ENCODE results near the gene HSPA13. TPM values are rescaled to one million over a fixed set of nuclear protein-coding genes. Genes with fewer than 3 reads are reported as not detected.

HSPA13 gene
- total RNA-seq, 1 donor from 2014 or later: 67.2 TPM

DNA sequence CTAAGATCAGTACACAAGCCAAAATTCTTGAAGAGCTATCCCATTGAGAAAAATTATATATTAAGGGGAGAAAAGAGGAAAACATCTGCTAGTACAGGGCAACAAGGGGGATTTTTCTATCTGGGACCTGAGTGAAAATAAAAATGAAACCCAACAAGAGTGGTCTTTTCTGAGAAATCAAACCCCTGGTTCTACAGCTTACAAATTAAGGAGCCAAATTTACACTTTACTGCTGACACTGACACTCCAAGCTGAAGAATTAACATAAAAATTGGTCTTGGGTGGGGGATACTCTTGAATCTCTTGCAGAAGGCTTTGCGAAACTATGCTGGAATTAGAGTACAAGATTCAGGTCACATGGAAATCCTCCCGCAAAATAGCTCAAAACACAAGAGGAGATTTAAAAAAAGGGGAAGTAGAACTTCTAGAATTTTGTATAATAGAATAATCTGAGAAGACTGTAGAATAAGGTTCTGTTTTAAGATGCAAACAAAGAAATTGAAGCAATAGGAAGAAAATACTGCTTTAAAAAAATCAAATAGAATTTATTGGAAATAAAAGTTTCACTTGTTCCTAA is 32.1 kb upstream of the HSPA13 start:
- no peak for TF ChIP-seq EZH2 (IDR thresholded peaks at IDR 0.05; ENCODE audit: insufficient read depth, low read length)
- TF ChIP-seq, protein P1, sequence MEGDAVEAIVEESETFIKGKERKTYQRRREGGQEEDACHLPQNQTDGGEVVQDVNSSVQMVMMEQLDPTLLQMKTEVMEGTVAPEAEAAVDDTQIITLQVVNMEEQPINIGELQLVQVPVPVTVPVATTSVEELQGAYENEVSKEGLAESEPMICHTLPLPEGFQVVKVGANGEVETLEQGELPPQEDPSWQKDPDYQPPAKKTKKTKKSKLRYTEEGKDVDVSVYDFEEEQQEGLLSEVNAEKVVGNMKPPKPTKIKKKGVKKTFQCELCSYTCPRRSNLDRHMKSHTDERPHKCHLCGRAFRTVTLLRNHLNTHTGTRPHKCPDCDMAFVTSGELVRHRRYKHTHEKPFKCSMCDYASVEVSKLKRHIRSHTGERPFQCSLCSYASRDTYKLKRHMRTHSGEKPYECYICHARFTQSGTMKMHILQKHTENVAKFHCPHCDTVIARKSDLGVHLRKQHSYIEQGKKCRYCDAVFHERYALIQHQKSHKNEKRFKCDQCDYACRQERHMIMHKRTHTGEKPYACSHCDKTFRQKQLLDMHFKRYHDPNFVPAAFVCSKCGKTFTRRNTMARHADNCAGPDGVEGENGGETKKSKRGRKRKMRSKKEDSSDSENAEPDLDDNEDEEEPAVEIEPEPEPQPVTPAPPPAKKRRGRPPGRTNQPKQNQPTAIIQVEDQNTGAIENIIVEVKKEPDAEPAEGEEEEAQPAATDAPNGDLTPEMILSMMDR (IDR thresholded peaks at IDR 0.05; ENCODE audit: insufficient read depth, low read depth, low read length): no peak
- H3K79me2 ChIP-seq (ENCODE audit: insufficient read depth, low read length): no peaks in the 10 kb centered on the region
- H3K36me3 ChIP-seq (ENCODE audit: insufficient read depth, low read length): no peaks in the 10 kb centered on the region
- no peak overlapping the region for H3K27ac ChIP-seq (ENCODE audit: low read depth, low read length)
- FAIRE-seq: no peak
- Mint-ChIP-seq H3K27ac (ENCODE audit: unreplicated experiment) (no peak overlapping the region), H3K4me3 (ENCODE audit: unreplicated experiment) (no peak overlapping the region), H3K27me3 (ENCODE audit: low read depth, unreplicated experiment) (no peaks in the 10 kb centered on the region), H3K4me1 (ENCODE audit: low read depth, unreplicated experiment) (no peaks in the 10 kb centered on the region), H3K36me3 (ENCODE audit: low read depth, unreplicated experiment) (peaks cover 3% of the 10 kb centered on the region), H3K9me3 (ENCODE audit: unreplicated experiment) (peaks cover 21% of the 10 kb centered on the region)
- H3K4me1 ChIP-seq (ENCODE audit: insufficient read depth, low read length): no peaks in the 10 kb centered on the region
- DNase-seq (ENCODE audit: low read depth): no peak
- H3K27me3 ChIP-seq (ENCODE audit: insufficient read depth, low read length): no peaks in the 10 kb centered on the region
- peaks cover 18% of the 10 kb centered on the region for H3K9me3 ChIP-seq (ENCODE audit: insufficient read depth, low read depth, low read length)
- no peak overlapping the region for H3K4me3 ChIP-seq (ENCODE audit: insufficient read depth, low read depth, low read length)
- no peak overlapping the region for H2AFZ ChIP-seq (ENCODE audit: low read depth, low read length)
- H4K20me1 ChIP-seq (ENCODE audit: insufficient read depth, low read length): no peaks in the 10 kb centered on the region
- no peak overlapping the region for H3K9ac ChIP-seq (ENCODE audit: low read length)
- no peak overlapping the region for H3K4me2 ChIP-seq (ENCODE audit: low read length)

DNA sequence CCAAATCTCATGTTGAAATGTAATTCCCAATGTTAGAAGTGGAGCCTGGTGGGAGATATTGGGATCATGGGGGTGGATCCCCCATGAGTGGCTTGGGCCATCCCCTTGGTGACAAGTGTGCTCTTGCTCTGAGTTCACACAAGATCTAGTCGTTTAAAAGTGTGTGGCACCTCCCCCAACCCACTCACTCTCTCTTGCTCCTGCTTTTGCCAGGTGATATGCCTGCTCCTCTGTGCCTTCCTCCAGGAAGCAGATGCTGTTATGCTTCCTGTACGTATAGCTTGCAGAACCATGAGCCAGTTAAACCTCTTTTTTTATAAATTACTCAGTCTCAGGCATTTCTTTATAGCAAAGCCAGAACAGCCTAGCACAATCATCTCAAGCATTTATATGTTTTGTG is 23.0 kb upstream of the HSPA13 start:
- no peak overlapping the region for H3K9ac ChIP-seq (ENCODE audit: low read length)
- no peak overlapping the region for H3K4me3 ChIP-seq (ENCODE audit: insufficient read depth, low read depth, low read length)
- no peak for FAIRE-seq
- no peak overlapping the region for H3K4me2 ChIP-seq (ENCODE audit: low read length)
- no peaks in the 10 kb centered on the region for H3K36me3 Mint-ChIP-seq (ENCODE audit: low read depth, unreplicated experiment)
- no peak overlapping the region for H3K27ac Mint-ChIP-seq (ENCODE audit: unreplicated experiment)
- no peaks in the 10 kb centered on the region for H3K9me3 ChIP-seq (ENCODE audit: insufficient read depth, low read depth, low read length)
- no peaks in the 10 kb centered on the region for H3K4me1 Mint-ChIP-seq (ENCODE audit: low read depth, unreplicated experiment)
- no peak for DNase-seq (ENCODE audit: low read depth)
- no peak overlapping the region for H2AFZ ChIP-seq (ENCODE audit: low read depth, low read length)
- TF ChIP-seq EZH2 (IDR thresholded peaks at IDR 0.05; ENCODE audit: insufficient read depth, low read length): no peak
- TF ChIP-seq, protein P1 (IDR thresholded peaks at IDR 0.05; ENCODE audit: insufficient read depth, low read depth, low read length): no peak
- H3K36me3 ChIP-seq (ENCODE audit: insufficient read depth, low read length): no peaks in the 10 kb centered on the region
- no peaks in the 10 kb centered on the region for H4K20me1 ChIP-seq (ENCODE audit: insufficient read depth, low read length)
- no peaks in the 10 kb centered on the region for H3K27me3 Mint-ChIP-seq (ENCODE audit: low read depth, unreplicated experiment)
- no peak overlapping the region for H3K27ac ChIP-seq (ENCODE audit: low read depth, low read length)
- no peak overlapping the region for H3K4me3 Mint-ChIP-seq (ENCODE audit: unreplicated experiment)
- H3K79me2 ChIP-seq (ENCODE audit: insufficient read depth, low read length): no peaks in the 10 kb centered on the region
- peaks cover 2% of the 10 kb centered on the region for H3K9me3 Mint-ChIP-seq (ENCODE audit: unreplicated experiment)
- H3K27me3 ChIP-seq (ENCODE audit: insufficient read depth, low read length): no peaks in the 10 kb centered on the region
- H3K4me1 ChIP-seq (ENCODE audit: insufficient read depth, low read length): no peaks in the 10 kb centered on the region

DNA sequence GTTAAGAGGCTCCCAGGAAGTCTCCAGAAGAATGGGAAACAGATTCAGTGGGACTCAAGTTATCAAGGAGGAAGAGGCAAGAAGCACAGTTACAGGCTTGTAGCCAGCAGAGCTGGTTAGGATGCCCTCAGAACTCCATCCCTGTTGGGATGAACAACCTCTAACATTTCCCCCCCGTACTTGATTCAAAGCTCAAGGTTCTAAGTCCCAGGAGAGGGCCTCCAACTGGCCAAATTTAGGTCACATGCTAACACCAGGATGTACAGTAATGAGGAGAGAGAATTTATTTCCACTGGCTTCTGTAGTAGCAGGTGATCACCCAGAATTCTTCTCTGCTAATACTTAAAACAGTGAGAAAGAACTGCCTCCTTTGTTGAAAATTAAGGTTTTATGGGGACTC is 22.3 kb upstream of the HSPA13 start:
- Mint-ChIP-seq H3K4me1 (ENCODE audit: low read depth, unreplicated experiment) (no peaks in the 10 kb centered on the region), H3K36me3 (ENCODE audit: low read depth, unreplicated experiment) (no peaks in the 10 kb centered on the region), H3K9me3 (ENCODE audit: unreplicated experiment) (peaks cover 2% of the 10 kb centered on the region), H3K27me3 (ENCODE audit: low read depth, unreplicated experiment) (no peaks in the 10 kb centered on the region), H3K4me3 (ENCODE audit: unreplicated experiment) (no peak overlapping the region), H3K27ac (ENCODE audit: unreplicated experiment) (no peak overlapping the region)
- H3K9me3 ChIP-seq (ENCODE audit: insufficient read depth, low read depth, low read length): no peaks in the 10 kb centered on the region
- no peak overlapping the region for H3K9ac ChIP-seq (ENCODE audit: low read length)
- DNase-seq (ENCODE audit: low read depth) (no peak), FAIRE-seq (no peak)
- H3K4me3 ChIP-seq (ENCODE audit: insufficient read depth, low read depth, low read length): no peak overlapping the region
- no peak overlapping the region for H3K27ac ChIP-seq (ENCODE audit: low read depth, low read length)
- no peaks in the 10 kb centered on the region for H3K36me3 ChIP-seq (ENCODE audit: insufficient read depth, low read length)
- TF ChIP-seq, protein P1 (IDR thresholded peaks at IDR 0.05; ENCODE audit: insufficient read depth, low read depth, low read length): no peak
- no peak for TF ChIP-seq EZH2 (IDR thresholded peaks at IDR 0.05; ENCODE audit: insufficient read depth, low read length)
- no peak overlapping the region for H3K4me2 ChIP-seq (ENCODE audit: low read length)
- no peaks in the 10 kb centered on the region for H3K4me1 ChIP-seq (ENCODE audit: insufficient read depth, low read length)
- H4K20me1 ChIP-seq (ENCODE audit: insufficient read depth, low read length): no peaks in the 10 kb centered on the region
- H3K79me2 ChIP-seq (ENCODE audit: insufficient read depth, low read length): no peaks in the 10 kb centered on the region
- H3K27me3 ChIP-seq (ENCODE audit: insufficient read depth, low read length): no peaks in the 10 kb centered on the region
- H2AFZ ChIP-seq (ENCODE audit: low read depth, low read length): no peak overlapping the region

Data from astrocyte (in vitro differentiated cells and primary cell).